Ishikawa (cell line): ENCODE data around the gene POT1.

Experiments
- CEBPB ChIP-seq: IDR thresholded peaks from 2 replicates; pipeline ENCODE4 v1.6.1; 2012
- FOXM1 ChIP-seq: IDR thresholded peaks from 2 replicates; pipeline ENCODE4 v1.6.1; 2012; ENCODE audit warnings: low read depth, borderline replicate concordance

GRCh38 chr7:124810605-124811004, 119.0 kb downstream of the POT1 start:
- TF ChIP-seq CEBPB (no peak), FOXM1 (no peak)
